ENCODE data around the gene VPS45.

- TF ChIP-seq CTCF (conservative IDR thresholded peaks at IDR 0.05; ENCODE audit: low read depth, low read length) (no peak), EZH2 (IDR thresholded peaks at IDR 0.05; ENCODE audit: borderline replicate concordance, low read depth, low read length, poor library complexity, severe bottlenecking) (no peak)
Measured at GRCh38 chr1:150182247-150182646, 114.7 kb downstream of the VPS45 start.
